ENCODE measurements around the gene TTLL11.

- TF ChIP-seq TAF1 (conservative IDR thresholded peaks at IDR 0.05) (no peak), CTCF (IDR thresholded peaks at IDR 0.05; ENCODE audit: low read depth, low read length, missing input control) (no peak)
These were observed 226.2 kb downstream of the TTLL11 start for GRCh38 chr9:121866927-121867326.
